ENCODE results near the gene SPATA9. TPM values are rescaled to one million over a fixed set of nuclear protein-coding genes. Genes with fewer than 3 reads are reported as not detected.

SPATA9 gene
- total and polyA plus RNA-seq, 2 of the 13 experiments (the other 11 are each of a cell fraction or from before 2014, with no cell fraction given), result not detected

DNA sequence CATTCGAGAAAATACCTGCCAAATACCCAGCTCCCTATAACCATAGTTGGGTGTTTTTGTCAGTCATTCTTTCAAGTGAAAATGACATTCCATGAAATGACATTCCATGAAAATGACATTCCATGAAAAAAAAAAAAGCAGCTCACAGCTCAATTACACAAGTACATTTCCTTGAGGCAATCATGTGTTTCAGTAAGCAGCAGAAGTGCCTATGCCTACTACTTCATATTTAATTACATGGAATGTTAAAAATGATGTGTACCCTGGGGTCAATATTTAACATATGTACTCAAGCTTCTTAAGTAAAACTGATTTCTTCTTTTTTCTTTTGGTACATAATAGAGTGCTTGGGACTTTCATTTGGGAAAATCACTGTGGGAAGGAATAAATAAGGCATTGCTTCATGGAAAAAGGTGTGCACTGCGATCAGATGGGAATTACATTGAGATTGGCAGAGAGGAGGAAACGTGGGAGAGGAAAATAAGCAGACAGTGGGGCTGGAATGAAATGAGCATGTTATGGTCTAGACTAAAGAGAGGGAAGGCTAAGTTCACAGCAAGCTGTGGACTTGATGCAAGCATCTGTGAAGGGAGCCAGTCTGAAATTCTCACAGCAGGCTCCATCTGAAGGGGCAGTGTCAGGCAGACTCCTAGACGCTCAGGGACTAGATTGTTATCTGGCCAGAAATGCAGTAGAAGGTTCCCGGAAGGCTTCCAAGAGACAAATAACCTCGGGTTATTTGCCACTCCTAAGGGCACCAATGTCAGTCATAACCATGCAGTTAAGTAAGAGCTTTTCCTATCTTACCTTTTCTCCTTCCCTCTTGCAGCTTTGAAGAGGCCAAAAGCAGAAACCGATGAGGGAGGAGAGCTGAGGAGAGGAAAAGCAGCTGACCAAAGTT is 15.2 kb upstream of the SPATA9 start:
- Histone ChIP-seq H3K9ac (ENCODE audit: insufficient read depth, low read depth, low read length) (no peak overlapping the region), H2AFZ (ENCODE audit: low read length) (no peak overlapping the region), H3K27me3 (ENCODE audit: control insufficient read depth in 1 of 2, insufficient read depth in 2 of 2, low read length in 2 of 2) (peaks cover 0 to 5% of the 10 kb centered on the region in 2 experiments; a peak in 1 of 5 replicates), H3K4me3 (replicated peaks in 1 of 3; ENCODE audit: insufficient read depth in 1 of 3, low read depth in 2 of 3, low read length in 3 of 3) (no peak overlapping the region), H3K4me1 (ENCODE audit: insufficient read depth, low read length) (peaks cover 8% of the 10 kb centered on the region; the same call in 1 of the 2 replicates), H3K27ac (ENCODE audit: extremely low read length, insufficient read depth, low read length) (no peak overlapping the region), H3K79me2 (ENCODE audit: insufficient read depth, low read length) (no peaks in the 10 kb centered on the region), H4K20me1 (ENCODE audit: insufficient read depth, low read length) (no peaks in the 10 kb centered on the region), H3K36me3 (replicated peaks in 1 of 2; ENCODE audit: control insufficient read depth in 1 of 2, insufficient read depth in 2 of 2, low read length in 2 of 2) (no peaks in the 10 kb centered on the region), H3K9me3 (ENCODE audit: low read length) (no peaks in the 10 kb centered on the region), H3K4me2 (ENCODE audit: low read depth, low read length) (no peak overlapping the region)
- intact Hi-C loops (cut with micrococcal nuclease; ENCODE audit: unreplicated experiment), result no loop called here
- TF ChIP-seq MTA1 (CRISPR knock-in tag; IDR thresholded peaks at IDR 0.05; ENCODE audit: borderline replicate concordance) (no peak), SRSF9 (IDR thresholded peaks at IDR 0.05; ENCODE audit: borderline replicate concordance, insufficient read depth, low read depth, low read length, poor library complexity, severe bottlenecking) (no peak), NR2F2 (IDR thresholded peaks at IDR 0.05; ENCODE audit: borderline replicate concordance, low read depth) (no peak), SCMH1 (CRISPR knock-in tag; IDR thresholded peaks at IDR 0.05; ENCODE audit: borderline replicate concordance) (no peak), MED13 (CRISPR knock-in tag; IDR thresholded peaks at IDR 0.05) (no peak), ZNF205 (CRISPR knock-in tag; IDR thresholded peaks at IDR 0.05) (no peak)
- BruUV-seq (replicated peaks), result no TSS peak
- ATAC-seq (no peak), FAIRE-seq (no peak), DNase-seq (ENCODE audit: low spot score) (no peak)
- CTCF ChIA-PET (ENCODE audit: low intra/inter-chr PET ratio, low total read pairs), result no interaction called here
- POLR2A ChIA-PET, result no interaction called here
- WGBS (ENCODE audit: low lambda C conversion rate), result 23% methylated on average over 6 of the region's 7 CpGs
- in situ Hi-C loops (cut with HindIII; ENCODE audit: extremely low pct_ligation_motif_present, low pct_unique_long_range_greater_than_20kb), result no loop called here

DNA sequence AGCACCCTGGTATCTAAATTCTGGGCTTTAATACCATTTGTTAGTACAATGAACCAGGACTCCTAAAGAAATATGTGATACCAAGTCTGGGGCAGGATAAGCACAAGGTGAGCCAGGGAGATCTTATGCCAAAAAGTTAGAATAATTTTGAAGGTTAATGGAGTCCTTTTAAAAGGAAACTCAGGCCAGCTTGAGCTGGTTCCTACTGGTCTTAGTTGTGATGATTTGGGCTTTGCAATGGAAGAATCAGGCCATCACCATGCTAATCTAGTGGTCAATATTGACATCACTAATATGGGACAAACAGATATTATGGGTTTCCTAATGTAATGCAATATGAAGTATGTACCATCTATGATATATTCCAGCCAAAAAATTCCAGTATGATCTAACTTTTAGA is 7.5 kb upstream of the SPATA9 start:
- H3K27me3 ChIP-seq (ENCODE audit: control insufficient read depth in 1 of 2, insufficient read depth in 2 of 2, low read length in 2 of 2), result no peaks in the 10 kb centered on the region
- H2AFZ ChIP-seq (ENCODE audit: low read length), result no peak overlapping the region
- H4K20me1 ChIP-seq (ENCODE audit: insufficient read depth, low read length), result no peaks in the 10 kb centered on the region
- ATAC-seq (no peak), FAIRE-seq (no peak), DNase-seq (ENCODE audit: low spot score) (no peak)
- no peaks in the 10 kb centered on the region for H3K36me3 ChIP-seq (replicated peaks in 1 of 2; ENCODE audit: control insufficient read depth in 1 of 2, insufficient read depth in 2 of 2, low read length in 2 of 2)
- no peak overlapping the region for H3K9ac ChIP-seq (ENCODE audit: insufficient read depth, low read depth, low read length)
- in situ Hi-C loops (cut with HindIII; ENCODE audit: extremely low pct_ligation_motif_present, low pct_unique_long_range_greater_than_20kb), result no loop called here
- ChIA-PET CTCF (ENCODE audit: low intra/inter-chr PET ratio, low total read pairs) (no interaction called here), POLR2A (no interaction called here)
- no peaks in the 10 kb centered on the region for H3K4me1 ChIP-seq (ENCODE audit: insufficient read depth, low read length)
- H3K27ac ChIP-seq (ENCODE audit: extremely low read length, insufficient read depth, low read length), result no peak overlapping the region
- BruUV-seq (replicated peaks), result no TSS peak
- no peaks in the 10 kb centered on the region for H3K79me2 ChIP-seq (ENCODE audit: insufficient read depth, low read length)
- H3K4me3 ChIP-seq (replicated peaks in 1 of 3; ENCODE audit: insufficient read depth in 1 of 3, low read depth in 2 of 3, low read length in 3 of 3), result no peak overlapping the region
- no peaks in the 10 kb centered on the region for H3K9me3 ChIP-seq (ENCODE audit: low read length)
- H3K4me2 ChIP-seq (ENCODE audit: low read depth, low read length), result no peak overlapping the region
- intact Hi-C loops (cut with micrococcal nuclease; ENCODE audit: unreplicated experiment), result no loop called here
- TF ChIP-seq HNRNPL (IDR thresholded peaks at IDR 0.05; ENCODE audit: low read depth, low read length), result no peak
- TF ChIP-seq ZNF652 (CRISPR knock-in tag; IDR thresholded peaks at IDR 0.05; ENCODE audit: borderline replicate concordance, low read depth), result no peak
- TF ChIP-seq NONO (IDR thresholded peaks at IDR 0.05), result no peak
- TF ChIP-seq NONO (CRISPR knock-in tag; conservative IDR thresholded peaks at IDR 0.05), result no peak
- TF ChIP-seq MAFK (conservative IDR thresholded peaks at IDR 0.05 in 1 of 2, IDR thresholded peaks at IDR 0.05 in 1 of 2; ENCODE audit: low read length in 2 of 2), result no peak
- no peak for TF ChIP-seq KLF11 (CRISPR knock-in tag; IDR thresholded peaks at IDR 0.05)
- TF ChIP-seq, protein P1, sequence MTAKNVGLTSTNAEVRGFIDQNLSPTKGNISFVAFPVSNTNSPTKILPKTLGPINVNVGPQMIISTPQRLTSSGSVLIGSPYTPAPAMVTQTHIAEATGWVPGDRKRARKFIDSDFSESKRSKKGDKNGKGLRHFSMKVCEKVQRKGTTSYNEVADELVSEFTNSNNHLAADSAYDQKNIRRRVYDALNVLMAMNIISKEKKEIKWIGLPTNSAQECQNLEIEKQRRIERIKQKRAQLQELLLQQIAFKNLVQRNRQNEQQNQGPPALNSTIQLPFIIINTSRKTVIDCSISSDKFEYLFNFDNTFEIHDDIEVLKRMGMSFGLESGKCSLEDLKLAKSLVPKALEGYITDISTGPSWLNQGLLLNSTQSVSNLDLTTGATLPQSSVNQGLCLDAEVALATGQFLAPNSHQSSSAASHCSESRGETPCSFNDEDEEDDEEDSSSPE (CRISPR knock-in tag; IDR thresholded peaks at IDR 0.05), result no peak
- TF ChIP-seq, protein P2, sequence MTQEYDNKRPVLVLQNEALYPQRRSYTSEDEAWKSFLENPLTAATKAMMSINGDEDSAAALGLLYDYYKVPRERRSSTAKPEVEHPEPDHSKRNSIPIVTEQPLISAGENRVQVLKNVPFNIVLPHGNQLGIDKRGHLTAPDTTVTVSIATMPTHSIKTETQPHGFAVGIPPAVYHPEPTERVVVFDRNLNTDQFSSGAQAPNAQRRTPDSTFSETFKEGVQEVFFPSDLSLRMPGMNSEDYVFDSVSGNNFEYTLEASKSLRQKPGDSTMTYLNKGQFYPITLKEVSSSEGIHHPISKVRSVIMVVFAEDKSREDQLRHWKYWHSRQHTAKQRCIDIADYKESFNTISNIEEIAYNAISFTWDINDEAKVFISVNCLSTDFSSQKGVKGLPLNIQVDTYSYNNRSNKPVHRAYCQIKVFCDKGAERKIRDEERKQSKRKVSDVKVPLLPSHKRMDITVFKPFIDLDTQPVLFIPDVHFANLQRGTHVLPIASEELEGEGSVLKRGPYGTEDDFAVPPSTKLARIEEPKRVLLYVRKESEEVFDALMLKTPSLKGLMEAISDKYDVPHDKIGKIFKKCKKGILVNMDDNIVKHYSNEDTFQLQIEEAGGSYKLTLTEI (CRISPR knock-in tag; conservative IDR thresholded peaks at IDR 0.05), result no peak
